ENCODE results near the gene LRP1B.
"Not testable (repeated sequence)": the region's sequence is repeated elsewhere in the genome, so short reads cannot be mapped to it uniquely, and the experiment has no call there.

LRP1B gene

GRCh38 chr2:140353541-140353940 is 1777.3 kb downstream of the LRP1B start:
- DNase-seq = no peak

GRCh38 chr2:140351692-140352091 is 1779.1 kb downstream of the LRP1B start:
- DNase-seq = no peak

- DNase-seq = no peak
These were observed 1781.1 kb downstream of the LRP1B start for GRCh38 chr2:140349695-140350094.

GRCh38 chr2:140348826-140349225 is 1782.0 kb downstream of the LRP1B start:
- no peak for DNase-seq

GRCh38 chr2:140344838-140345237 is 1786.0 kb downstream of the LRP1B start:
- DNase-seq = no peak

- not testable (repeated sequence) for DNase-seq
These were observed 1786.5 kb downstream of the LRP1B start for GRCh38 chr2:140344266-140344665.

- no peak for DNase-seq
These were observed 1792.0 kb downstream of the LRP1B start for GRCh38 chr2:140338795-140339194.

GRCh38 chr2:140337061-140337460 is 1793.8 kb downstream of the LRP1B start:
- DNase-seq = no peak

GRCh38 chr2:140316345-140316744 is 1814.5 kb downstream of the LRP1B start:
- no peak for DNase-seq

GRCh38 chr2:140311905-140312304 is 1818.9 kb downstream of the LRP1B start:
- DNase-seq = no peak

GRCh38 chr2:140308706-140309105 is 1822.1 kb downstream of the LRP1B start:
- DNase-seq = no peak

GRCh38 chr2:140307532-140307931 is 1823.3 kb downstream of the LRP1B start:
- DNase-seq = no peak

GRCh38 chr2:140295767-140296166 is 1835.0 kb downstream of the LRP1B start:
- DNase-seq = no peak

GRCh38 chr2:140288726-140289125 is 1842.1 kb downstream of the LRP1B start:
- no peak for DNase-seq

GRCh38 chr2:140288213-140288612 is 1842.6 kb downstream of the LRP1B start:
- DNase-seq = no peak

GRCh38 chr2:140286377-140286776 is 1844.4 kb downstream of the LRP1B start:
- no peak for DNase-seq

- DNase-seq = not testable (repeated sequence)
These were observed 1853.5 kb downstream of the LRP1B start for GRCh38 chr2:140277344-140277743.

GRCh38 chr2:140276661-140277060 is 1854.2 kb downstream of the LRP1B start:
- no peak for DNase-seq

- no peak for DNase-seq
These were observed 1855.4 kb downstream of the LRP1B start for GRCh38 chr2:140275427-140275826.

- no peak for DNase-seq
These were observed 1855.9 kb downstream of the LRP1B start for GRCh38 chr2:140274891-140275290.

- DNase-seq = no peak
These were observed 1856.9 kb downstream of the LRP1B start for GRCh38 chr2:140273958-140274357.

- DNase-seq = no peak
These were observed 1857.4 kb downstream of the LRP1B start for GRCh38 chr2:140273408-140273807.

- DNase-seq = no peak
These were observed 1860.6 kb downstream of the LRP1B start for GRCh38 chr2:140270224-140270623.

GRCh38 chr2:140269000-140269399 is 1861.8 kb downstream of the LRP1B start:
- DNase-seq = no peak

- DNase-seq = no peak
These were observed 1867.9 kb downstream of the LRP1B start for GRCh38 chr2:140262908-140263307.

Data from GDM1 (cell line).